ENCODE measurements around the gene DCXR.

- TF ChIP-seq EZH2 (IDR thresholded peaks at IDR 0.05): no peak
- TF ChIP-seq POLR2A (IDR thresholded peaks at IDR 0.05; ENCODE audit: borderline replicate concordance, extremely low read depth, insufficient read depth, insufficient read length): no peak
- TF ChIP-seq, protein P1, sequence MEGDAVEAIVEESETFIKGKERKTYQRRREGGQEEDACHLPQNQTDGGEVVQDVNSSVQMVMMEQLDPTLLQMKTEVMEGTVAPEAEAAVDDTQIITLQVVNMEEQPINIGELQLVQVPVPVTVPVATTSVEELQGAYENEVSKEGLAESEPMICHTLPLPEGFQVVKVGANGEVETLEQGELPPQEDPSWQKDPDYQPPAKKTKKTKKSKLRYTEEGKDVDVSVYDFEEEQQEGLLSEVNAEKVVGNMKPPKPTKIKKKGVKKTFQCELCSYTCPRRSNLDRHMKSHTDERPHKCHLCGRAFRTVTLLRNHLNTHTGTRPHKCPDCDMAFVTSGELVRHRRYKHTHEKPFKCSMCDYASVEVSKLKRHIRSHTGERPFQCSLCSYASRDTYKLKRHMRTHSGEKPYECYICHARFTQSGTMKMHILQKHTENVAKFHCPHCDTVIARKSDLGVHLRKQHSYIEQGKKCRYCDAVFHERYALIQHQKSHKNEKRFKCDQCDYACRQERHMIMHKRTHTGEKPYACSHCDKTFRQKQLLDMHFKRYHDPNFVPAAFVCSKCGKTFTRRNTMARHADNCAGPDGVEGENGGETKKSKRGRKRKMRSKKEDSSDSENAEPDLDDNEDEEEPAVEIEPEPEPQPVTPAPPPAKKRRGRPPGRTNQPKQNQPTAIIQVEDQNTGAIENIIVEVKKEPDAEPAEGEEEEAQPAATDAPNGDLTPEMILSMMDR (IDR thresholded peaks at IDR 0.05 in 2 of 3, conservative IDR thresholded peaks at IDR 0.05 in 1 of 3; ENCODE audit: borderline replicate concordance in 1 of 3, insufficient read depth in 1 of 3, low read depth in 2 of 3, low read length in 2 of 3): no peak
- TF ChIP-seq RAD21 (IDR thresholded peaks at IDR 0.05; ENCODE audit: low read depth): no peak
- TF ChIP-seq, protein P2, sequence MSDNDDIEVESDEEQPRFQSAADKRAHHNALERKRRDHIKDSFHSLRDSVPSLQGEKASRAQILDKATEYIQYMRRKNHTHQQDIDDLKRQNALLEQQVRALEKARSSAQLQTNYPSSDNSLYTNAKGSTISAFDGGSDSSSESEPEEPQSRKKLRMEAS (IDR thresholded peaks at IDR 0.05): no peak
- no peak for TF ChIP-seq SP1 (IDR thresholded peaks at IDR 0.05; ENCODE audit: low read depth)
- TF ChIP-seq CBX3 (IDR thresholded peaks at IDR 0.05; ENCODE audit: low read depth): no peak
- TF ChIP-seq EZH2phosphoT487 (IDR thresholded peaks at IDR 0.05; ENCODE audit: borderline replicate concordance): no peak
- TF ChIP-seq SIN3A (IDR thresholded peaks at IDR 0.05; ENCODE audit: low read depth): no peak
- no peak for TF ChIP-seq POLR2AphosphoS5 (IDR thresholded peaks at IDR 0.05; ENCODE audit: low read depth, low read length)
- TF ChIP-seq REST (IDR thresholded peaks at IDR 0.05; ENCODE audit: low read depth): no peak
- no peak for TF ChIP-seq SRF (IDR thresholded peaks at IDR 0.05; ENCODE audit: low read depth)
- TF ChIP-seq FOSL1 (IDR thresholded peaks at IDR 0.05; ENCODE audit: low read depth): no peak
Observed at GRCh38 chr17:81992306-81993102, 45.0 kb downstream of the DCXR start.
